ENCODE measurements around the gene TEC. TPM values are rescaled to one million over a fixed set of nuclear protein-coding genes. Genes with fewer than 3 reads are reported as not detected.

The TEC gene
- total RNA-seq, 1 experiment from 2014 or later = 0.67 TPM

GRCh38 chr4:48197643-48198237 lies 71.9 kb downstream of the TEC start:
- no peaks in the 10 kb centered on the region for H3K36me3 ChIP-seq (ENCODE audit: control insufficient read depth, insufficient read depth, low read length)
- H3K4me3 ChIP-seq (ENCODE audit: low read depth in 2 of 2, low read length in 2 of 2) = no peak overlapping the region
- in situ Hi-C loops (cut with HindIII; ENCODE audit: low pct_unique_long_range_greater_than_20kb, low sequenced_read_pairs) (no loop called here), intact Hi-C loops (cut with micrococcal nuclease; ENCODE audit: unreplicated experiment) (no loop called here)
- H3K27me3 ChIP-seq (ENCODE audit: control insufficient read depth, insufficient read depth, low read length) = no peaks in the 10 kb centered on the region
- POLR2A ChIA-PET = no interaction called here
- H3K27ac ChIP-seq (ENCODE audit: low read length) = no peak overlapping the region
- DNase-seq (ENCODE audit: low read depth, low spot score) = no peak
- ATAC-seq = no peak
- CTCF ChIA-PET = no interaction called here
- BruUV-seq (replicated peaks) = no TSS peak
- H3K4me1 ChIP-seq (ENCODE audit: control insufficient read depth, insufficient read depth, low read length) = no peaks in the 10 kb centered on the region
- TF ChIP-seq SIN3A (IDR thresholded peaks at IDR 0.05; ENCODE audit: borderline replicate concordance, insufficient read depth, low read depth, low read length) (no peak), REST (IDR thresholded peaks at IDR 0.05; ENCODE audit: insufficient read depth in 1 of 2, low read depth in 2 of 2, low read length in 1 of 2) (no peak), POLR2AphosphoS5 (IDR thresholded peaks at IDR 0.05; ENCODE audit: low read depth, low read length) (no peak), TCF7L2 (IDR thresholded peaks at IDR 0.05; ENCODE audit: low read depth, low read length) (no peak), CTCF (IDR thresholded peaks at IDR 0.05) (no peak)
- no peaks in the 10 kb centered on the region for H3K9me3 ChIP-seq (ENCODE audit: control insufficient read depth, insufficient read depth, low read depth, low read length)

GRCh38 chr4:48196758-48197504 lies 72.7 kb downstream of the TEC start:
- CTCF ChIA-PET = no interaction called here
- intact Hi-C loops (cut with micrococcal nuclease; ENCODE audit: unreplicated experiment) (no loop called here), in situ Hi-C loops (cut with HindIII; ENCODE audit: low pct_unique_long_range_greater_than_20kb, low sequenced_read_pairs) (no loop called here)
- DNase-seq (ENCODE audit: low read depth, low spot score) = no peak
- TF ChIP-seq POLR2AphosphoS5 (IDR thresholded peaks at IDR 0.05; ENCODE audit: low read depth, low read length) (no peak), SIN3A (IDR thresholded peaks at IDR 0.05; ENCODE audit: borderline replicate concordance, insufficient read depth, low read depth, low read length) (no peak), TCF7L2 (IDR thresholded peaks at IDR 0.05; ENCODE audit: low read depth, low read length) (no peak), REST (IDR thresholded peaks at IDR 0.05; ENCODE audit: insufficient read depth in 1 of 2, low read depth in 2 of 2, low read length in 1 of 2) (no peak), CTCF (IDR thresholded peaks at IDR 0.05) (no peak)
- Histone ChIP-seq H3K27me3 (ENCODE audit: control insufficient read depth, insufficient read depth, low read length) (no peaks in the 10 kb centered on the region), H3K27ac (ENCODE audit: low read length) (no peak overlapping the region), H3K4me3 (ENCODE audit: low read depth in 2 of 2, low read length in 2 of 2) (no peak overlapping the region), H3K4me1 (ENCODE audit: control insufficient read depth, insufficient read depth, low read length) (no peaks in the 10 kb centered on the region), H3K9me3 (ENCODE audit: control insufficient read depth, insufficient read depth, low read depth, low read length) (no peaks in the 10 kb centered on the region), H3K36me3 (ENCODE audit: control insufficient read depth, insufficient read depth, low read length) (no peaks in the 10 kb centered on the region)
- POLR2A ChIA-PET = no interaction called here
- no peak for ATAC-seq
- no TSS peak for BruUV-seq (replicated peaks)

Measured in Panc1 (cell line).